ENCODE results near the gene RBM12. TPM values are rescaled to one million over a fixed set of nuclear protein-coding genes. Genes with fewer than 3 reads are reported as not detected.
"Not testable (repeated sequence)": the region's sequence is repeated elsewhere in the genome, so short reads cannot be mapped to it uniquely, and the experiment has no call there.

Gene RBM12
- polyA plus RNA-seq, 1 donor from 2014 or later = 53.9 TPM

GRCh38 chr20:35709259-35709658 is 44.6 kb upstream of the RBM12 start:
- Histone ChIP-seq H3K27me3 (ENCODE audit: insufficient read depth, low read depth, low read length) (no peaks in the 10 kb centered on the region), H3K9me2 (ENCODE audit: insufficient read depth, low read length) (no peaks in the 10 kb centered on the region), H3K4me2 (ENCODE audit: low read length) (no peak overlapping the region), H3K9ac (ENCODE audit: low read length) (no peak overlapping the region), H3K4me3 (ENCODE audit: low read length) (no peak overlapping the region), H3K9me3 (ENCODE audit: low read length) (no peaks in the 10 kb centered on the region), H2AFZ (ENCODE audit: low read depth, low read length) (no peak overlapping the region), H3F3A (ENCODE audit: insufficient read depth, low read length, poor library complexity, severe bottlenecking) (peaks cover 7% of the 10 kb centered on the region), H4K20me1 (ENCODE audit: insufficient read depth) (peaks cover 27% of the 10 kb centered on the region), H3K36me3 (ENCODE audit: insufficient read depth, low read length) (peaks cover 11% of the 10 kb centered on the region), H3K27ac (ENCODE audit: low read length) (no peak overlapping the region), H3K79me2 (replicated peaks; ENCODE audit: insufficient read depth, low read length) (peaks cover 36% of the 10 kb centered on the region)
- no peak for TF ChIP-seq TAF1 (IDR thresholded peaks at IDR 0.05; ENCODE audit: low read depth)
- no peak for TF ChIP-seq POLR2AphosphoS5 (IDR thresholded peaks at IDR 0.05)
- no peak for TF ChIP-seq EP300 (conservative IDR thresholded peaks at IDR 0.05; ENCODE audit: poor library complexity, severe bottlenecking)
- TF ChIP-seq REST (IDR thresholded peaks at IDR 0.05; ENCODE audit: borderline replicate concordance) = no peak
- TF ChIP-seq CTCF (IDR thresholded peaks at IDR 0.05; ENCODE audit: poor library complexity, severe bottlenecking) = no peak
- no peak for TF ChIP-seq MXI1 (conservative IDR thresholded peaks at IDR 0.05; ENCODE audit: poor library complexity, severe bottlenecking)
- TF ChIP-seq EZH2 (IDR thresholded peaks at IDR 0.05; ENCODE audit: borderline replicate concordance, insufficient read depth, low read length, poor library complexity, severe bottlenecking) = no peak
- TF ChIP-seq RAD21 (conservative IDR thresholded peaks at IDR 0.05) = no peak
- TF ChIP-seq SMC3 (conservative IDR thresholded peaks at IDR 0.05; ENCODE audit: poor library complexity) = no peak

- Histone ChIP-seq H3K9me3 (ENCODE audit: low read length) (no peaks in the 10 kb centered on the region), H3K27ac (ENCODE audit: low read length) (no peak overlapping the region), H4K20me1 (ENCODE audit: insufficient read depth) (peaks cover 24% of the 10 kb centered on the region), H3K4me2 (ENCODE audit: low read length) (no peak overlapping the region), H3K9me2 (ENCODE audit: insufficient read depth, low read length) (no peaks in the 10 kb centered on the region), H3K36me3 (ENCODE audit: insufficient read depth, low read length) (peaks cover 11% of the 10 kb centered on the region), H3K27me3 (ENCODE audit: insufficient read depth, low read depth, low read length) (no peaks in the 10 kb centered on the region), H3K9ac (ENCODE audit: low read length) (no peak overlapping the region), H3F3A (ENCODE audit: insufficient read depth, low read length, poor library complexity, severe bottlenecking) (peaks cover 7% of the 10 kb centered on the region), H3K79me2 (replicated peaks; ENCODE audit: insufficient read depth, low read length) (peaks cover 36% of the 10 kb centered on the region), H2AFZ (ENCODE audit: low read depth, low read length) (no peak overlapping the region), H3K4me3 (ENCODE audit: low read length) (no peak overlapping the region)
- no peak for TF ChIP-seq REST (IDR thresholded peaks at IDR 0.05; ENCODE audit: borderline replicate concordance)
- TF ChIP-seq EZH2 (IDR thresholded peaks at IDR 0.05; ENCODE audit: borderline replicate concordance, insufficient read depth, low read length, poor library complexity, severe bottlenecking) = no peak
- no peak for TF ChIP-seq MXI1 (conservative IDR thresholded peaks at IDR 0.05; ENCODE audit: poor library complexity, severe bottlenecking)
Observed at GRCh38 chr20:35708502-35708901, 43.8 kb upstream of the RBM12 start.

- H3F3A ChIP-seq (ENCODE audit: insufficient read depth, low read length, poor library complexity, severe bottlenecking); H3K27ac ChIP-seq (ENCODE audit: low read length); H3K9ac ChIP-seq (ENCODE audit: low read length); H2AFZ ChIP-seq (ENCODE audit: low read depth, low read length); H3K9me3 ChIP-seq (ENCODE audit: low read length); H3K4me2 ChIP-seq (ENCODE audit: low read length); H3K9me2 ChIP-seq (ENCODE audit: insufficient read depth, low read length); H3K27me3 ChIP-seq (ENCODE audit: insufficient read depth, low read depth, low read length); H3K4me3 ChIP-seq (ENCODE audit: low read length): not testable (repeated sequence)
- H4K20me1 ChIP-seq (ENCODE audit: insufficient read depth) = peaks cover 24% of the 10 kb centered on the region
- H3K79me2 ChIP-seq (replicated peaks; ENCODE audit: insufficient read depth, low read length) = peaks cover 30% of the 10 kb centered on the region
- peaks cover 11% of the 10 kb centered on the region for H3K36me3 ChIP-seq (ENCODE audit: insufficient read depth, low read length)
Observed at GRCh38 chr20:35706591-35707529, 42.2 kb upstream of the RBM12 start.

Data from neural cell (in vitro differentiated cells).